Thyroid gland (tissue), 4 donors: ENCODE measurements around the gene GLIPR1L1.

ENCODE experiments used
- POLR2A ChIP-seq, 2 donors: fragments of 450-650 bp; IDR thresholded peaks; one replicate each; pipeline ENCODE4 v1.6.1; 2017; ENCODE audit warnings: antibody characterized with exemption in 2 of 2, mild to moderate bottlenecking in 2 of 2, moderate library complexity in 1 of 2
- TF ChIP-seq, protein P1 (sequence below), 6 experiments: fragments of 200-600 bp in 3 of 6; fragments of 450-650 bp in 3 of 6; sonication (generic) in 3 of 6; IDR thresholded peaks; one replicate each; pipeline ENCODE4 v1.5.1; 2016 to 2019; ENCODE audit warnings: antibody characterized with exemption in 6 of 6, mild to moderate bottlenecking in 2 of 6, inconsistent platforms in 1 of 6, moderate library complexity in 1 of 6

DNA sequence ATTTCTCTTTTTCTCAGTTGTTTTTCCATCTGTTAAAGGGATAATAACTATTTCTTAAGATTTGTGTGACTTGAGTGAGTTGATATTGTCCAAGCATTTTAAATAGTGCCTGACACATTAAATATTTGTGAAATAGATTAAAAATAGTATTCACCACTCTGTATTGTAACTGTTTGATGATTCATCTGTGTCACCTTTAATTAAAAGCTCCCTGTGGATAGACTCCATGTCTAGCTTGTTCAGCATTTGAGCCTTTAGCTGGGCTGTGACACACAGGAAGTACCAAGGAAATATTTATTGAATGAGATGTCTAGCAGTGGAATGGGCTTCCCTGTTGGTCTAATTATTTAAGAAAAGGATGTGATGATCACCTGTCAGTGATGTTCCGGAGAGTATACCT is 54.6 kb downstream of the GLIPR1L1 start:
- no peak for TF ChIP-seq POLR2A (IDR thresholded peaks at IDR 0.05)
- TF ChIP-seq, protein P1, sequence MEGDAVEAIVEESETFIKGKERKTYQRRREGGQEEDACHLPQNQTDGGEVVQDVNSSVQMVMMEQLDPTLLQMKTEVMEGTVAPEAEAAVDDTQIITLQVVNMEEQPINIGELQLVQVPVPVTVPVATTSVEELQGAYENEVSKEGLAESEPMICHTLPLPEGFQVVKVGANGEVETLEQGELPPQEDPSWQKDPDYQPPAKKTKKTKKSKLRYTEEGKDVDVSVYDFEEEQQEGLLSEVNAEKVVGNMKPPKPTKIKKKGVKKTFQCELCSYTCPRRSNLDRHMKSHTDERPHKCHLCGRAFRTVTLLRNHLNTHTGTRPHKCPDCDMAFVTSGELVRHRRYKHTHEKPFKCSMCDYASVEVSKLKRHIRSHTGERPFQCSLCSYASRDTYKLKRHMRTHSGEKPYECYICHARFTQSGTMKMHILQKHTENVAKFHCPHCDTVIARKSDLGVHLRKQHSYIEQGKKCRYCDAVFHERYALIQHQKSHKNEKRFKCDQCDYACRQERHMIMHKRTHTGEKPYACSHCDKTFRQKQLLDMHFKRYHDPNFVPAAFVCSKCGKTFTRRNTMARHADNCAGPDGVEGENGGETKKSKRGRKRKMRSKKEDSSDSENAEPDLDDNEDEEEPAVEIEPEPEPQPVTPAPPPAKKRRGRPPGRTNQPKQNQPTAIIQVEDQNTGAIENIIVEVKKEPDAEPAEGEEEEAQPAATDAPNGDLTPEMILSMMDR (IDR thresholded peaks at IDR 0.05): no peak
